H9 (cell line): ENCODE results near the gene HAO1. TPM values are rescaled to one million over a fixed set of nuclear protein-coding genes. Genes with fewer than 3 reads are reported as not detected.

Experiments
- DNase-seq: peaks from one replicate; pipeline ENCODE4 v3.0.0-alpha.2; 2017
- H2AFZ ChIP-seq: one replicate; pipeline ENCODE4 v1.6.1; 2013; ENCODE audit warnings: mild to moderate bottlenecking, low read length, control low read depth, moderate library complexity
- H2AK5ac ChIP-seq: 2 replicates; pipeline ENCODE4 v1.6.1; 2013; ENCODE audit warnings: low read length, control low read depth, mixed read lengths; ENCODE audit not compliant: insufficient read length
- H2BK120ac ChIP-seq: one replicate; pipeline ENCODE4 v1.6.1; 2013; ENCODE audit warnings: low read depth, mild to moderate bottlenecking, low read length, control low read depth, inconsistent platforms; ENCODE audit not compliant: poor library complexity, severe bottlenecking
- H2BK12ac ChIP-seq: 2 replicates; pipeline ENCODE4 v1.6.1; 2013; ENCODE audit warnings: low read length, control low read depth, mixed read lengths, low read depth; ENCODE audit not compliant: insufficient read length
- H2BK15ac ChIP-seq: 2 replicates; pipeline ENCODE4 v1.6.1; 2013; ENCODE audit warnings: low read depth, low read length, control low read depth
- H2BK20ac ChIP-seq: one replicate; pipeline ENCODE4 v1.6.1; 2013; ENCODE audit warnings: low read depth, mild to moderate bottlenecking, low read length, control low read depth, inconsistent platforms; ENCODE audit not compliant: poor library complexity, severe bottlenecking
- H2BK5ac ChIP-seq: 2 replicates; pipeline ENCODE4 v1.6.1; 2013; ENCODE audit warnings: low read length, control low read depth, mixed read lengths; ENCODE audit not compliant: insufficient read length
- H3K14ac ChIP-seq: 2 replicates; pipeline ENCODE4 v1.6.1; 2013; ENCODE audit warnings: low read length, control low read depth; ENCODE audit not compliant: insufficient read depth
- H3K18ac ChIP-seq: 2 replicates; pipeline ENCODE4 v1.6.1; 2013; ENCODE audit warnings: low read depth, mild to moderate bottlenecking, mixed read lengths, low read length, control low read depth; ENCODE audit not compliant: insufficient read length
- H3K23ac ChIP-seq: 2 replicates; pipeline ENCODE4 v1.6.1; 2013; ENCODE audit warnings: low read length, control low read depth, mixed read lengths, low read depth; ENCODE audit not compliant: insufficient read length
- H3K23me2 ChIP-seq: 2 replicates; pipeline ENCODE4 v1.6.1; 2013; ENCODE audit warnings: low read depth, mild to moderate bottlenecking, mixed read lengths, low read length, control low read depth; ENCODE audit not compliant: insufficient read length, poor library complexity, severe bottlenecking
- H3K27ac ChIP-seq: 2 replicates; pipeline ENCODE4 v1.5.1; 2013; ENCODE audit warnings: low read length, control low read depth, mixed read lengths, low read depth; ENCODE audit not compliant: insufficient read length
- H3K27me3 ChIP-seq: 2 replicates; pipeline ENCODE4 v1.6.1; 2013; ENCODE audit warnings: low read length, control low read depth, inconsistent platforms; ENCODE audit not compliant: insufficient read depth
- H3K4ac ChIP-seq: 2 replicates; pipeline ENCODE4 v1.6.1; 2013; ENCODE audit warnings: low read depth, mild to moderate bottlenecking, control low read depth, inconsistent platforms, low read length, moderate library complexity
- H3K4me1 ChIP-seq: 2 replicates; pipeline ENCODE4 v1.6.1; 2013; ENCODE audit warnings: low read length, control low read depth, inconsistent platforms; ENCODE audit not compliant: insufficient read depth
- H3K4me2 ChIP-seq: 2 replicates; pipeline ENCODE4 v1.6.1; 2013; ENCODE audit warnings: low read length, control low read depth, mixed read lengths; ENCODE audit not compliant: insufficient read length, insufficient read depth
- H3K56ac ChIP-seq: 2 replicates; pipeline ENCODE4 v1.6.1; 2013; ENCODE audit warnings: low read depth, mild to moderate bottlenecking, mixed read lengths, low read length, control low read depth; ENCODE audit not compliant: insufficient read length
- H3K79me1 ChIP-seq: 2 replicates; pipeline ENCODE4 v1.6.1; 2013; ENCODE audit warnings: low read depth, mild to moderate bottlenecking, moderate library complexity, low read length, control low read depth, inconsistent platforms; ENCODE audit not compliant: insufficient read depth, poor library complexity, severe bottlenecking
- H3K79me2 ChIP-seq: 2 replicates; pipeline ENCODE4 v1.6.1; 2013; ENCODE audit warnings: low read length, control low read depth, inconsistent platforms; ENCODE audit not compliant: insufficient read depth
- H3K9ac ChIP-seq: 2 replicates; pipeline ENCODE4 v1.6.1; 2013; ENCODE audit warnings: low read length, control low read depth, mixed read lengths; ENCODE audit not compliant: insufficient read length; ENCODE audit errors: extremely low read depth
- H3K9me3 ChIP-seq: one replicate; pipeline ENCODE4 v1.6.1; 2013; ENCODE audit warnings: low read depth, low read length, inconsistent platforms; ENCODE audit not compliant: control insufficient read depth
- H3T11ph ChIP-seq: one replicate; pipeline ENCODE4 v1.6.1; 2013; ENCODE audit warnings: mild to moderate bottlenecking, low read length, control low read depth, inconsistent platforms
- H4K20me1 ChIP-seq: one replicate; pipeline ENCODE4 v1.6.1; 2013; ENCODE audit not compliant: control insufficient read depth, insufficient read length, insufficient read depth
- H4K5ac ChIP-seq: 2 replicates; pipeline ENCODE4 v1.6.1; 2013; ENCODE audit warnings: low read depth, mild to moderate bottlenecking, mixed read lengths, low read length, control low read depth; ENCODE audit not compliant: insufficient read length
- H4K8ac ChIP-seq: replicated peaks from 2 replicates; pipeline ENCODE4 v1.6.1; 2013; ENCODE audit warnings: low read length, control low read depth, mixed read lengths, low read depth; ENCODE audit not compliant: insufficient read length
- H4K91ac ChIP-seq: 2 replicates; pipeline ENCODE4 v1.6.1; 2013; ENCODE audit warnings: low read depth, mild to moderate bottlenecking, moderate library complexity, mixed read lengths, low read length, control low read depth; ENCODE audit not compliant: insufficient read length
- H3K27ac Mint-ChIP-seq, 3 experiments: 2 replicates in 2 of 3; 3 replicates in 1 of 3; pipeline ENCODE4 v1.8.0; 2020 to 2021; ENCODE audit warnings: mixed read lengths in 3 of 3, mild to moderate bottlenecking in 1 of 3, moderate library complexity in 1 of 3
- H3K27me3 Mint-ChIP-seq: 2 replicates; pipeline ENCODE4 v1.8.0; 2021; ENCODE audit warnings: low read depth, mild to moderate bottlenecking, moderate library complexity, mixed read lengths
- H3K36me3 Mint-ChIP-seq, 3 experiments: 2 replicates in 2 of 3; 3 replicates in 1 of 3; pipeline ENCODE4 v1.8.0; 2020 to 2021; ENCODE audit warnings: low read depth in 3 of 3, mixed read lengths in 3 of 3; ENCODE audit not compliant: insufficient read depth in 1 of 3
- H3K4me1 Mint-ChIP-seq, 2 experiments: 2 replicates each; pipeline ENCODE4 v1.8.0; 2020; ENCODE audit warnings: mixed read lengths in 2 of 2
- H3K4me3 Mint-ChIP-seq, 2 experiments: 2 replicates in 1 of 2; 3 replicates in 1 of 2; pipeline ENCODE4 v1.8.0; 2020 to 2021; ENCODE audit warnings: mild to moderate bottlenecking in 2 of 2, mixed read lengths in 2 of 2, moderate library complexity in 1 of 2
- H3K9me3 Mint-ChIP-seq, 2 experiments: 2 replicates in 1 of 2; 3 replicates in 1 of 2; pipeline ENCODE4 v1.8.0; 2020; ENCODE audit warnings: mild to moderate bottlenecking in 2 of 2, mixed read lengths in 2 of 2, moderate library complexity in 1 of 2
- WGBS: extraction: QIAGEN DNeasy Blood & Tissue Kit; methylation state at CpG from one replicate; pipeline ENCODE4 v1.1.7; 2013; ENCODE audit warnings: missing lambda C conversion rate, low lambda C conversion rate, mixed read lengths; ENCODE audit not compliant: insufficient read length; ENCODE audit errors: extremely low coverage; 5-methylcytosine and 5-hydroxymethylcytosine counted together
- total RNA-seq: library from RNA; stranded (reverse); gene quantifications from 2 replicates; pipeline ENCODE4 v1.2.1, GENCODE V29; 2021
- TF ChIP-seq, protein P1 (sequence below): fragments of 200-600 bp; sonication (generic); conservative IDR thresholded peaks from 3 replicates; pipeline ENCODE4 v1.8.0; 2021; ENCODE audit warnings: antibody characterized with exemption, mild to moderate bottlenecking

Gene HAO1
- total RNA-seq, 1 experiment from 2014 or later: not detected

DNA sequence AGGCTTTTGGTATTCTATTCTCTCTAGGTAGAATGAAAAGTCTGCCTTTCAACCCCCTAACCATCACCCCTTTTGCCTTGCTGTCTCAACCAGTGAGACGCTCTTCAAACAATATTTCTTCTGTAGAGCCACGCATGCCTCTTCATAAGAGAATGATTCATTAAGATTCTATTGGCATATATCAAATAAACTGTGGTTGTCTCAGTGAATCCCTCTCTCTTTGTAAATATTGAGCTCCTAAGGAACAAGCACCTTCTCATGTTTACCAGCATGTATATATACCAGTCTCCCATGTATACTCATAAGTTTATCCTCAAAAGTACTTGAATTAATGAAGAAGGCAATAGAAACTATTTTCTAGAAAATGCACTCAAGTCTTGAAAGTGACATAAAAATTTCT is 90.6 kb downstream of the HAO1 start:
- H3T11ph ChIP-seq: no peak overlapping the region
- no peaks in the 10 kb centered on the region for H3K27me3 ChIP-seq
- H4K8ac ChIP-seq: no peak overlapping the region
- no peak overlapping the region for H3K14ac ChIP-seq
- H3K4me3 Mint-ChIP-seq: no peak overlapping the region
- no peaks in the 10 kb centered on the region for H3K23me2 ChIP-seq
- no peak overlapping the region for H2BK5ac ChIP-seq
- no peaks in the 10 kb centered on the region for H4K20me1 ChIP-seq
- H2BK120ac ChIP-seq: no peak overlapping the region
- H3K4me1 ChIP-seq: peaks cover 3% of the 10 kb centered on the region; the same call in 1 of the 2 replicates
- H3K27ac Mint-ChIP-seq: no peak overlapping the region
- no peak overlapping the region for H2BK20ac ChIP-seq
- peaks cover 0 to 10% of the 10 kb centered on the region in 2 experiments; a peak in 2 of 4 replicates for H3K4me1 Mint-ChIP-seq
- TF ChIP-seq, protein P1, sequence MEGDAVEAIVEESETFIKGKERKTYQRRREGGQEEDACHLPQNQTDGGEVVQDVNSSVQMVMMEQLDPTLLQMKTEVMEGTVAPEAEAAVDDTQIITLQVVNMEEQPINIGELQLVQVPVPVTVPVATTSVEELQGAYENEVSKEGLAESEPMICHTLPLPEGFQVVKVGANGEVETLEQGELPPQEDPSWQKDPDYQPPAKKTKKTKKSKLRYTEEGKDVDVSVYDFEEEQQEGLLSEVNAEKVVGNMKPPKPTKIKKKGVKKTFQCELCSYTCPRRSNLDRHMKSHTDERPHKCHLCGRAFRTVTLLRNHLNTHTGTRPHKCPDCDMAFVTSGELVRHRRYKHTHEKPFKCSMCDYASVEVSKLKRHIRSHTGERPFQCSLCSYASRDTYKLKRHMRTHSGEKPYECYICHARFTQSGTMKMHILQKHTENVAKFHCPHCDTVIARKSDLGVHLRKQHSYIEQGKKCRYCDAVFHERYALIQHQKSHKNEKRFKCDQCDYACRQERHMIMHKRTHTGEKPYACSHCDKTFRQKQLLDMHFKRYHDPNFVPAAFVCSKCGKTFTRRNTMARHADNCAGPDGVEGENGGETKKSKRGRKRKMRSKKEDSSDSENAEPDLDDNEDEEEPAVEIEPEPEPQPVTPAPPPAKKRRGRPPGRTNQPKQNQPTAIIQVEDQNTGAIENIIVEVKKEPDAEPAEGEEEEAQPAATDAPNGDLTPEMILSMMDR: no peak
- no peak overlapping the region for H3K18ac ChIP-seq
- no peak overlapping the region for H4K91ac ChIP-seq
- H3K9ac ChIP-seq: no peak overlapping the region
- H2AK5ac ChIP-seq: no peak overlapping the region
- H3K9me3 Mint-ChIP-seq: no peaks in the 10 kb centered on the region
- H3K36me3 Mint-ChIP-seq: no peaks in the 10 kb centered on the region
- H3K4me2 ChIP-seq: no peak overlapping the region
- no peak overlapping the region for H3K56ac ChIP-seq
- no peaks in the 10 kb centered on the region for H3K79me1 ChIP-seq
- no CpG with 5 or more reads among the region's 2 CpGs for WGBS
- no peak overlapping the region for H2AFZ ChIP-seq
- no peak for DNase-seq
- no peak overlapping the region for H4K5ac ChIP-seq
- no peaks in the 10 kb centered on the region for H3K79me2 ChIP-seq
- no peak overlapping the region for H2BK15ac ChIP-seq
- H3K4ac ChIP-seq: no peak overlapping the region
- H3K23ac ChIP-seq: no peak overlapping the region
- H2BK12ac ChIP-seq: no peak overlapping the region
- no peak overlapping the region for H3K27ac ChIP-seq
- no peaks in the 10 kb centered on the region for H3K27me3 Mint-ChIP-seq
- no peaks in the 10 kb centered on the region for H3K9me3 ChIP-seq
